ENCODE data around the gene MS4A8. TPM values are rescaled to one million over a fixed set of nuclear protein-coding genes. Genes with fewer than 3 reads are reported as not detected.

Gene MS4A8
- total RNA-seq, 1 donor from 2014 or later: not detected

DNA sequence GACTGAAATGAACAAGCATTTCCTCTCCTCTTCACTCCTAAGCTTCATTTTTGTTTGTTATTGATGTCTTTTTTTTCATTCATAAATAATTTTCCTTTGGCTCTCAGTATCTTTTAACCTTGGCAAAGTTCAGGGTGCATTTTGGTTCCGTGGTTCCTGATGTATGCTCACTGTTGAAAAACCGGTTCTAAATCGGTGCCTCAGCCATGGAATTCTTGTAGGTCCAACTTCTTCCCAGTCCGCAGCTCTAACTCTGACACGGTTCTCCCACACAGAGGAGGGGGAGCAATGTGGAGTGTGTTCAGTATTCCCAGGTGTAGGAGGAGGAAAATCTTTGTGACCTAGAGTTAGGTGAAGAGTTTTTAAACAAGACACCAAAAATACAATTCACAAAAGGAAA is 44.7 kb downstream of the MS4A8 start:
- no peak overlapping the region for H3K4me3 ChIP-seq (ENCODE audit: low read depth, low read length)

DNA sequence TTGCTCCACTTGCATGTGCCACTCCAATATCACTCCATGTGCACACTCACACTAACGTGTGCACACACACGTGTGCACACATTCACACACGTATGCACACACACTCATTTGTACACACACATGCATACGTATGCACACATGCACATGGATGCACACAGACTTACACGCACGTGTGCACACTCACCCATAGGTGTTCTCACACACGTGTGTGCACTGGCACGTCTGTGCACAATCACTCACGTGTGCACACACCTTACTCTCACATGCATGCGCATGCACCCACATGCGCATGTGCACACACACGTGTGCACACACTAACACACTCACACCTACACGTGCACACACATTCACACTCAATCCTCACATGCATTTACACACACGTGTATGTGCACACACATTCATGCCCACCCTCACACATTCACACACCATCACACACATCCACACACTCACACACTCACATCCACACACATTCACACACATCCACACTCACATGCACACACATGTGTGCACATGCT is 48.0 kb downstream of the MS4A8 start:
- no peak for DNase-seq (ENCODE audit: low read depth)
- TF ChIP-seq, protein P1, sequence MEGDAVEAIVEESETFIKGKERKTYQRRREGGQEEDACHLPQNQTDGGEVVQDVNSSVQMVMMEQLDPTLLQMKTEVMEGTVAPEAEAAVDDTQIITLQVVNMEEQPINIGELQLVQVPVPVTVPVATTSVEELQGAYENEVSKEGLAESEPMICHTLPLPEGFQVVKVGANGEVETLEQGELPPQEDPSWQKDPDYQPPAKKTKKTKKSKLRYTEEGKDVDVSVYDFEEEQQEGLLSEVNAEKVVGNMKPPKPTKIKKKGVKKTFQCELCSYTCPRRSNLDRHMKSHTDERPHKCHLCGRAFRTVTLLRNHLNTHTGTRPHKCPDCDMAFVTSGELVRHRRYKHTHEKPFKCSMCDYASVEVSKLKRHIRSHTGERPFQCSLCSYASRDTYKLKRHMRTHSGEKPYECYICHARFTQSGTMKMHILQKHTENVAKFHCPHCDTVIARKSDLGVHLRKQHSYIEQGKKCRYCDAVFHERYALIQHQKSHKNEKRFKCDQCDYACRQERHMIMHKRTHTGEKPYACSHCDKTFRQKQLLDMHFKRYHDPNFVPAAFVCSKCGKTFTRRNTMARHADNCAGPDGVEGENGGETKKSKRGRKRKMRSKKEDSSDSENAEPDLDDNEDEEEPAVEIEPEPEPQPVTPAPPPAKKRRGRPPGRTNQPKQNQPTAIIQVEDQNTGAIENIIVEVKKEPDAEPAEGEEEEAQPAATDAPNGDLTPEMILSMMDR (IDR thresholded peaks at IDR 0.05; ENCODE audit: insufficient read depth, low read length, poor library complexity, severe bottlenecking): no peak
- no peaks in the 10 kb centered on the region for H3K27me3 ChIP-seq (ENCODE audit: control insufficient read depth, insufficient read depth, low read length)
- no peak overlapping the region for H3K4me3 ChIP-seq (ENCODE audit: low read depth, low read length)
- no peaks in the 10 kb centered on the region for H3K36me3 ChIP-seq (ENCODE audit: control insufficient read depth, insufficient read depth, low read length)

More for the DNA sequence above, 44.7 kb downstream of the MS4A8 start:
- no peaks in the 10 kb centered on the region for H3K27me3 ChIP-seq (ENCODE audit: control insufficient read depth, insufficient read depth, low read length)
- no peaks in the 10 kb centered on the region for H3K36me3 ChIP-seq (ENCODE audit: control insufficient read depth, insufficient read depth, low read length)
- TF ChIP-seq, protein P1 (IDR thresholded peaks at IDR 0.05; ENCODE audit: insufficient read depth, low read length, poor library complexity, severe bottlenecking): no peak
- no peak for DNase-seq (ENCODE audit: low read depth)

DNA sequence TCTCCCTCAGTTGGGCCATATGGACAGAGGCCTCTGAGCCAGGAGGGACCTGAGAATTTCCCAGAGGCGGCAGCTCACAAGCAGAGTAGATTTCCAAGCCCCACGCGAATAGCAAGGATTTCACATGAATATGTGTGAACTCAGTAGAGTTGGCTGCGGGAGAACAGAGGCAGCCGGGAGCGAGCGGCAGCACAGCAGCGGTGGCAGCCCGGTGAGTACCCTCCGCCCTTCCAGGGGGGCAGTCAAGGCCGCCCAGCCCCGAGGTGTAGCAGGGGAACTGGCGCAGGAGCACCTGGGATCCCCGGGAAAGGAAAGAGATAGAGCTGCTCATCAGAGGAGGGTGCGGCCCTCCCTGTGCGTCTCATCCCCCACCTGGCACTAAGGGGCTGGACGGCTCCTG is 48.8 kb downstream of the MS4A8 start:
- H3K36me3 ChIP-seq (ENCODE audit: control insufficient read depth, insufficient read depth, low read length): no peaks in the 10 kb centered on the region
- TF ChIP-seq, protein P1 (IDR thresholded peaks at IDR 0.05; ENCODE audit: insufficient read depth, low read length, poor library complexity, severe bottlenecking): no peak
- DNase-seq (ENCODE audit: low read depth): no peak
- no peaks in the 10 kb centered on the region for H3K27me3 ChIP-seq (ENCODE audit: control insufficient read depth, insufficient read depth, low read length)
- no peak overlapping the region for H3K4me3 ChIP-seq (ENCODE audit: low read depth, low read length)

DNA sequence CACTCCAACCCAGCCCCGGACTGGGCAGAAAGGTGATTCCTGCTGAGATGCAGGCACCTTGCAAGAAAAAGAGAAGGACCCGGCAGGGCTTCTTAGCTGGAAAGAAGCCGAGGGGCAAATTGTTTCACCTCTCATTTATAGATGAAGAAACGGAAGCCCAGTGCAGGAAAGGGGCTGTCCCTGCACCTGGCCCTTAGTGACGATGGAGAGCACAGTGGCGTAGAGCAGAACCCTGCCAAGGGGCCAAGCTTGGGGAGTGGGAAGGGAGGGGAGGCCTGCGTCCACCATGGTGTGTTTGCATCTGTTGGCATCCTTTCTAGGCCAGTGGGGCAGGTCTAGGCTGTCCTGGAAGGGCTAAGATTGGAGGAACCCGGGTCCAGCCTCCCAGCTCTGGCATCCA is 49.4 kb downstream of the MS4A8 start:
- no peak for DNase-seq (ENCODE audit: low read depth)
- H3K27me3 ChIP-seq (ENCODE audit: control insufficient read depth, insufficient read depth, low read length): no peaks in the 10 kb centered on the region
- TF ChIP-seq, protein P1 (IDR thresholded peaks at IDR 0.05; ENCODE audit: insufficient read depth, low read length, poor library complexity, severe bottlenecking): no peak
- no peak overlapping the region for H3K4me3 ChIP-seq (ENCODE audit: low read depth, low read length)
- H3K36me3 ChIP-seq (ENCODE audit: control insufficient read depth, insufficient read depth, low read length): no peaks in the 10 kb centered on the region

DNA sequence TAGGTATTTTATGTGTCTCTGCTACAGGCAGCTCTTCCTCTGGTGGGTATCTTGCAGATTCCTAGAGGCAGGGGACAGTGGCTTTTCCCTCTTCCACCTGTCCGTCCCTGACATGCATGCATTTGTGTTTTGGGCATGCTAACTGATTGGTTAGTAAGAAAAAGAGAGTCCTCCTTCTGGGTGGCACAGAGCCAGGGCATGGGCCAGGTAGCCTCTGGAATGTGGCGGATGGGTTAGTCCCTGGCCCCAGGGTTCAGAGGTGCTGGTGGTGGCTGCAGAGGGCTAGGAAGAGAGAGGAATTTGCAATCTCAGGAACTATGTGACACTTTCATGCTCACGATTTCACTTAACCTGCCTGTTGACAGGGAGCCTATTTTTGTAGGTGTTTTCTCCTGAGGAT is 51.5 kb downstream of the MS4A8 start:
- no peaks in the 10 kb centered on the region for H3K27me3 ChIP-seq (ENCODE audit: control insufficient read depth, insufficient read depth, low read length)
- H3K4me3 ChIP-seq (ENCODE audit: low read depth, low read length): no peak overlapping the region
- TF ChIP-seq, protein P1 (IDR thresholded peaks at IDR 0.05; ENCODE audit: insufficient read depth, low read length, poor library complexity, severe bottlenecking): no peak
- H3K36me3 ChIP-seq (ENCODE audit: control insufficient read depth, insufficient read depth, low read length): no peaks in the 10 kb centered on the region
- DNase-seq (ENCODE audit: low read depth): no peak

DNA sequence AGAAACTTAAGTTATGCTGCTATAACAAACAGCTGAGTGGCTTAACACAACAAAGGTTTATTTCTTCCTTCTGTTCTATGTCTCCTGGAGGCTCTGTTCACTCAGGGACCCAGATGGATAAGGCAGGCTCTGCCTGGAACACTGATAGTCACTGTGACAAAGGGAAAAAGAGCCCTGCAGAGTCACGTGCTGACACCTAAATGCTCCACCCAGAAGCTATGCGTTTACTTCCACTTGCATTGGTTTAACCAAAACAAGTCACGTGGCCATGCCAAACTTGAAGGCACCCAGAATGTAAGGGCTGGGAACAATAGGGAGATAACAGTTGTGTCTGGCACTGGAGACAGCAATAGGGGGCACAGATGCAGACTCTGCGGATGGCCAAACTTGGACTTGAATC is 53.9 kb downstream of the MS4A8 start:
- TF ChIP-seq, protein P1 (IDR thresholded peaks at IDR 0.05; ENCODE audit: insufficient read depth, low read length, poor library complexity, severe bottlenecking): no peak
- Histone ChIP-seq H3K27me3 (ENCODE audit: control insufficient read depth, insufficient read depth, low read length) (no peaks in the 10 kb centered on the region), H3K4me3 (ENCODE audit: low read depth, low read length) (no peak overlapping the region), H3K36me3 (ENCODE audit: control insufficient read depth, insufficient read depth, low read length) (no peaks in the 10 kb centered on the region)
- DNase-seq (ENCODE audit: low read depth): no peak

Measured in kidney epithelial cell (primary cell).